T-helper 2 cell treated with Interferon-gamma antibody and Interleukin-4, amounts not matched to agents 100 ng/mL and 5 ng/mL, for 36 hours (primary cell): Measurements from ENCODE around the gene TTC1. TPM values are rescaled to one million over a fixed set of nuclear protein-coding genes. Genes with fewer than 3 reads are reported as not detected.
"Not testable (repeated sequence)": the region's sequence is repeated elsewhere in the genome, so short reads cannot be mapped to it uniquely, and the experiment has no call there.

Source experiments
- intact Hi-C: fragments of 100-400 bp; cut with micrococcal nuclease; formaldehyde crosslinking; loops from one replicate; pipeline ENCODE4 v1.15.1; 2023
- total RNA-seq: library from RNA; stranded (reverse); gene quantifications from 2 replicates; pipeline ENCODE4 v1.2.3, GENCODE V29; 2022

The TTC1 gene
- total RNA-seq, 1 donor from 2014 or later: 55.5 TPM

- intact Hi-C loops: no loop called here
Measured at GRCh38 chr5:159993194-159993593, 15.7 kb upstream of the TTC1 start.

GRCh38 chr5:159995907-159996306, 13.0 kb upstream of the TTC1 start:
- intact Hi-C loops: no loop called here

GRCh38 chr5:160001457-160001856, 7.5 kb upstream of the TTC1 start:
- intact Hi-C loops: loop anchor here (10.0 kb wide), 1 partner anchor 413 kb away; the partner anchor contains the start of gene SLU7

GRCh38 chr5:160007514-160007913, 1.4 kb upstream of the TTC1 start:
- intact Hi-C loops: loop anchor here (10.0 kb wide), 1 partner anchor 407 kb away; the partner anchor contains the start of gene SLU7

GRCh38 chr5:160008529-160008876, 436 bp upstream of the TTC1 start:
- intact Hi-C loops: loop anchor here (2.0 to 10.0 kb wide), 2 partner anchors 406 to 800 kb away; partner anchors contain the start of genes RNF145 and SLU7

- intact Hi-C loops: loop anchor here (1.0 to 10.0 kb wide), 5 partner anchors 110 to 801 kb away; partner anchors contain the start of genes PWWP2A, RNF145, SLU7 and UBLCP1
Measured at GRCh38 chr5:160009591-160009989, 651 bp downstream of the TTC1 start.

- intact Hi-C loops: no loop called here
Measured at GRCh38 chr5:160011471-160011870, 2.5 kb downstream of the TTC1 start.

GRCh38 chr5:160014197-160014596, 5.3 kb downstream of the TTC1 start:
- intact Hi-C loops: not testable (repeated sequence)

GRCh38 chr5:160018945-160019625, 10.1 kb downstream of the TTC1 start:
- intact Hi-C loops: no loop called here

- intact Hi-C loops: loop anchor here (5.0 kb wide), 1 partner anchor 97 kb away; the partner anchor contains the start of gene PWWP2A
Measured at GRCh38 chr5:160020266-160020770, 11.4 kb downstream of the TTC1 start.

- intact Hi-C loops: loop anchor here (1.0 to 5.0 kb wide), 2 partner anchors 96 to 370 kb away; partner anchors contain the start of gene PWWP2A
Measured at GRCh38 chr5:160020964-160021363, 12.0 kb downstream of the TTC1 start.

- intact Hi-C loops: loop anchor here (1.0 to 5.0 kb wide), 4 partner anchors 95 to 369 kb away; partner anchors contain the start of gene PWWP2A
Measured at GRCh38 chr5:160021831-160022446, 13.0 kb downstream of the TTC1 start.

- intact Hi-C loops: loop anchor here (2.0 to 5.0 kb wide), 2 partner anchors 94 to 176 kb away; partner anchors contain the start of gene PWWP2A
Measured at GRCh38 chr5:160023007-160023907, 14.3 kb downstream of the TTC1 start.

- intact Hi-C loops: loop anchor here (2.0 to 5.0 kb wide), 2 partner anchors 93 to 175 kb away; partner anchors contain the start of gene PWWP2A
Measured at GRCh38 chr5:160023908-160024630, 15.1 kb downstream of the TTC1 start.

GRCh38 chr5:160029004-160029403, 20.1 kb downstream of the TTC1 start:
- intact Hi-C loops: no loop called here

GRCh38 chr5:160029540-160030139, 20.7 kb downstream of the TTC1 start:
- intact Hi-C loops: no loop called here

GRCh38 chr5:160030631-160031377, 21.9 kb downstream of the TTC1 start:
- intact Hi-C loops: no loop called here

- intact Hi-C loops: no loop called here
Measured at GRCh38 chr5:160033546-160034252, 24.8 kb downstream of the TTC1 start.

- intact Hi-C loops: no loop called here
Measured at GRCh38 chr5:160036243-160036642, 27.3 kb downstream of the TTC1 start.
